ENCODE results near the gene CRMP1. TPM values are rescaled to one million over a fixed set of nuclear protein-coding genes. Genes with fewer than 3 reads are reported as not detected.

Gene CRMP1
- total and polyA plus RNA-seq, 2 of the 8 experiments (the other 6 are each of a cell fraction or from before 2014, with no cell fraction given): 120 to 131 TPM

DNA sequence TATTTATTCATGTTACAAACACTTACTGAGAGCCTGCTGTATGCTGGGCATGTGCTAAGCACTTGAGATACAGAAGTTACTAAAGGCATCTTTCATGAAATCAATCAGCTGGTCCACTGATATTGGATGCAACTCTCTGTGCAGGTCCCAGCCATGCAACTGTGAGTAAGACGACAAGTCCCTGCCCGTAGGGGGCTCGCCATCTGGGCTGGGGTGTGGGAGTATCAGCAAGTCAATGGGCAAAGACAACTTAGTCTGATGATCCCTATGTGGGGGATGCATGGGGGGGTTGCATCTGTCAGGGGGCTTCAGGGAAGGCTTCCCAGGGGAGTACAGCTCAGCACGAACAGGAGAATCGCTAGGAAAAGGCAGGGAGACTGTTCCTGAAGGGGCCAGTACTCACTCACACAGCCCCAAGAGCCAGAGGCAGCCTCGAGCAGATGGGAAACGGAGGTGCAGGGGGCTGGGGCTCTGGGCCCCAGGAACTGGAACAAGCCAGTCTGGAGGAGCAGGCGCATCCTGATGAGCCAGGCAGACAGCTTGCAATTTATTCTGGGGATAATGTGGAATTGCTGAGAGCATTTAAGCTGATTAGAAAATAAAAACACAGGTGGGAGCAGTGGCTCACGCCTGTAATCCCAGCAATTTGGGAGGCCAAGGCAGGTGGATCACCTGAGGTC is 40.2 kb downstream of the CRMP1 start:
- Histone ChIP-seq H2BK20ac (ENCODE audit: low read length) (no peak overlapping the region), H3K4ac (replicated peaks; ENCODE audit: insufficient read length, low read depth, low read length) (no peak overlapping the region), H4K20me1 (replicated peaks in 1 of 2; ENCODE audit: control insufficient read depth in 1 of 2, insufficient read depth in 2 of 2, low read length in 2 of 2) (peaks cover 5 to 16% of the 10 kb centered on the region in 2 experiments), H3K9me3 (ENCODE audit: insufficient read depth in 2 of 2, low read depth in 1 of 2, low read length in 1 of 2) (no peaks in the 10 kb centered on the region; a peak in 1 of 4 replicates), H3K27me3 (replicated peaks in 1 of 4; ENCODE audit: control insufficient read depth in 3 of 4, extremely low read depth in 1 of 4, insufficient read depth in 3 of 4, low read length in 3 of 4) (no peaks in the 10 kb centered on the region), H3K18ac (ENCODE audit: extremely low read depth, low read length) (no peak overlapping the region), H3K23ac (ENCODE audit: insufficient read length) (no peak overlapping the region), H3K4me1 (replicated peaks in 1 of 4; ENCODE audit: control insufficient read depth in 3 of 4, insufficient read depth in 4 of 4, low read length in 3 of 4) (no peaks in the 10 kb centered on the region), H3K27ac (ENCODE audit: low read depth, low read length) (no peak overlapping the region), H3K4me2 (ENCODE audit: insufficient read depth in 1 of 2, low read depth in 2 of 2, low read length in 2 of 2) (no peak overlapping the region), H2AFZ (ENCODE audit: low read length) (no peak overlapping the region), H4K5ac (ENCODE audit: insufficient read length, low read depth, low read length) (no peak overlapping the region), H3K9ac (replicated peaks in 1 of 4; ENCODE audit: extremely low read depth in 1 of 4, low read depth in 3 of 4, low read length in 3 of 4) (no peak overlapping the region), H3K79me1 (ENCODE audit: low read depth, low read length) (peaks cover 4% of the 10 kb centered on the region), H3K36me3 (ENCODE audit: control insufficient read depth in 2 of 4, insufficient read depth in 4 of 4, low read length in 3 of 4) (peaks cover 11 to 54% (median 41%) of the 10 kb centered on the region in 4 experiments), H3K56ac (replicated peaks; ENCODE audit: insufficient read length, low read depth, low read length) (no peak overlapping the region), H4K91ac (replicated peaks; ENCODE audit: insufficient read length, low read length) (no peak overlapping the region), H2BK12ac (ENCODE audit: low read depth, low read length) (no peak overlapping the region), H2BK15ac (ENCODE audit: low read length) (no peak overlapping the region), H2BK120ac (replicated peaks; ENCODE audit: low read depth, low read length) (no peak overlapping the region), H2BK5ac (ENCODE audit: low read depth, low read length) (no peak overlapping the region), H3K79me2 (ENCODE audit: control insufficient read depth in 1 of 2, insufficient read depth in 2 of 2, low read length in 2 of 2) (peaks cover 0 to 12% of the 10 kb centered on the region in 2 experiments; a peak in 3 of 4 replicates), H4K8ac (ENCODE audit: extremely low read depth, insufficient read depth, low read length) (no peak overlapping the region), H3K14ac (ENCODE audit: insufficient read length) (no peak overlapping the region), H2AK5ac (ENCODE audit: low read depth, low read length) (no peak overlapping the region), H3K23me2 (ENCODE audit: low read depth, low read length) (peaks cover 13% of the 10 kb centered on the region; the same call in 1 of the 2 replicates), H3K4me3 (ENCODE audit: extremely low read depth in 1 of 4, insufficient read depth in 2 of 4, low read depth in 3 of 4, low read length in 4 of 4) (no peak overlapping the region)
- CTCF ChIA-PET (ENCODE audit: partially characterized antibody): interaction anchor here (0.6 to 1.0 kb wide), 3 partner anchors 99 to 126 kb away, joined by 3 to 4 read pairs (median 3); no protein-coding TSS in a partner anchor
- WGBS, 2 experiments (ENCODE audit: extremely low coverage in 1 of 2, insufficient coverage in 1 of 2, insufficient read length in 1 of 2, insufficient replicate concordance in 2 of 2, low coverage in 1 of 2, low lambda C conversion rate in 2 of 2, missing lambda C conversion rate in 1 of 2): 86% methylated on average over 9 of the region's 9 CpGs; no CpG with 5 or more reads in 1 of the 2 experiments
- FAIRE-seq: no peak
- DNase-seq (ENCODE audit: low read depth in 1 of 2, low spot score in 2 of 2): no peak
- POLR2A ChIA-PET (ENCODE audit: partially characterized antibody): interaction anchor here (0.6 kb wide), 1 partner anchor 9 kb away, joined by 4 read pairs; no protein-coding TSS in a partner anchor
- TF ChIP-seq YY1 (IDR thresholded peaks at IDR 0.05; ENCODE audit: low read depth, low read length) (no peak), RXRA (IDR thresholded peaks at IDR 0.05; ENCODE audit: insufficient read depth, low read depth, low read length) (no peak), TBP (IDR thresholded peaks at IDR 0.05; ENCODE audit: low read depth, low read length) (no peak), RBBP5 (IDR thresholded peaks at IDR 0.05; ENCODE audit: borderline replicate concordance, low read depth, low read length) (no peak), KDM1A (IDR thresholded peaks at IDR 0.05; ENCODE audit: borderline replicate concordance, low read length) (no peak), FOSL1 (IDR thresholded peaks at IDR 0.05; ENCODE audit: insufficient read depth, low read depth, low read length) (no peak), RFX5 (IDR thresholded peaks at IDR 0.05; ENCODE audit: borderline replicate concordance, low read depth, low read length) (no peak), TAF7 (optimal IDR thresholded peaks at IDR 0.05; ENCODE audit: borderline replicate concordance, low read depth, low read length) (no peak), TEAD4 (IDR thresholded peaks at IDR 0.05; ENCODE audit: low read depth, low read length) (no peak), SIX5 (IDR thresholded peaks at IDR 0.05; ENCODE audit: low read depth, low read length) (no peak), POLR2A (IDR thresholded peaks at IDR 0.05; ENCODE audit: control extremely low read depth in 1 of 2, low read depth in 2 of 2, low read length in 2 of 2) (no peak)
- TF ChIP-seq, protein P1, sequence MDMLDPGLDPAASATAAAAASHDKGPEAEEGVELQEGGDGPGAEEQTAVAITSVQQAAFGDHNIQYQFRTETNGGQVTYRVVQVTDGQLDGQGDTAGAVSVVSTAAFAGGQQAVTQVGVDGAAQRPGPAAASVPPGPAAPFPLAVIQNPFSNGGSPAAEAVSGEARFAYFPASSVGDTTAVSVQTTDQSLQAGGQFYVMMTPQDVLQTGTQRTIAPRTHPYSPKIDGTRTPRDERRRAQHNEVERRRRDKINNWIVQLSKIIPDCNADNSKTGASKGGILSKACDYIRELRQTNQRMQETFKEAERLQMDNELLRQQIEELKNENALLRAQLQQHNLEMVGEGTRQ (IDR thresholded peaks at IDR 0.05; ENCODE audit: low read length): no peak

Data from H1 (cell line).